OCI-M2 (cell line): Measurements from ENCODE around the gene CERCAM.

Source experiments
- DNase-seq: peaks from one replicate; lab custom pipeline; 2025; ENCODE audit not compliant: unreplicated experiment; lab: John Stamatoyannopoulos, UW

The CERCAM gene, protein sequence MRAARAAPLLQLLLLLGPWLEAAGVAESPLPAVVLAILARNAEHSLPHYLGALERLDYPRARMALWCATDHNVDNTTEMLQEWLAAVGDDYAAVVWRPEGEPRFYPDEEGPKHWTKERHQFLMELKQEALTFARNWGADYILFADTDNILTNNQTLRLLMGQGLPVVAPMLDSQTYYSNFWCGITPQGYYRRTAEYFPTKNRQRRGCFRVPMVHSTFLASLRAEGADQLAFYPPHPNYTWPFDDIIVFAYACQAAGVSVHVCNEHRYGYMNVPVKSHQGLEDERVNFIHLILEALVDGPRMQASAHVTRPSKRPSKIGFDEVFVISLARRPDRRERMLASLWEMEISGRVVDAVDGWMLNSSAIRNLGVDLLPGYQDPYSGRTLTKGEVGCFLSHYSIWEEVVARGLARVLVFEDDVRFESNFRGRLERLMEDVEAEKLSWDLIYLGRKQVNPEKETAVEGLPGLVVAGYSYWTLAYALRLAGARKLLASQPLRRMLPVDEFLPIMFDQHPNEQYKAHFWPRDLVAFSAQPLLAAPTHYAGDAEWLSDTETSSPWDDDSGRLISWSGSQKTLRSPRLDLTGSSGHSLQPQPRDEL

DNA sequence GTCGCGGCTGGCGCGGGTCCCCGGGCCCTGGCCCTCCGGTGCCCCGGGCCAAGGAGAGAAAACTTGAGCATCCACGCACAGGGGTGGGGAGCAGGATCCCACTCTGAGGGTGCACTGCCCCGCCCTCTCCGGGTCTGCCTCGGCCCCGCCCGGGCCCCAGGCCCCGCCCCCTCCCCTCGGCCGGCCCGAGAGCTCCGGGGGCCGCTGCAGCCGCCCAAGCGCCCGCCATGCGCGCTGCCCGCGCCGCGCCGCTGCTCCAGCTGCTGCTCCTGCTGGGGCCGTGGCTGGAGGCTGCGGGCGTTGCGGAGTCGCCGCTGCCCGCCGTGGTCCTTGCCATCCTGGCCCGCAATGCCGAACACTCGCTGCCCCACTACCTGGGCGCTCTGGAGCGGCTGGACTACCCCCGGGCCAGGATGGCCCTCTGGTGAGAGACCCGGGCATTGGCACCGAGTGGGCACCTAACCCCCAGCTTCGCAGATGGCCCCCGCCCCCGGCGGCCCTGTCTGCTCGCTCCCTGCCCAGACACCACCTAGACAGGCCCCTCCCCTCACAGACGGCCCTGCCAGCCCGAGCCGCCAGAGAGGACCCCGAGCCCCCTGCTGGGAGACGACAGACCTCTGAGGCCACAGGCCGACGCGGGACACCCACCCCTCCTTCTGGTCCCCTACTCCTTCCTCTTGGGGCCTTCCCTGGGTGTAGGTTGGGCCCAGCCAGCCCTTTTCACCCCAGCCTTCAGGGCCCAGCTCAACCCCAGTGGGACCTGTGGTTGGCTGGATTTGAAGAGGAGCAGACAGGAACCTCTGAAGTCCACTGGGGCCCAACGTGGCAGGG is at the start of gene CERCAM:
CERCAM (plus strand) TSS at position 207 of the 831 bp plus-strand sequence; CDS start at position 228, 21 bp downstream.
- DNase-seq = no peak

DNA sequence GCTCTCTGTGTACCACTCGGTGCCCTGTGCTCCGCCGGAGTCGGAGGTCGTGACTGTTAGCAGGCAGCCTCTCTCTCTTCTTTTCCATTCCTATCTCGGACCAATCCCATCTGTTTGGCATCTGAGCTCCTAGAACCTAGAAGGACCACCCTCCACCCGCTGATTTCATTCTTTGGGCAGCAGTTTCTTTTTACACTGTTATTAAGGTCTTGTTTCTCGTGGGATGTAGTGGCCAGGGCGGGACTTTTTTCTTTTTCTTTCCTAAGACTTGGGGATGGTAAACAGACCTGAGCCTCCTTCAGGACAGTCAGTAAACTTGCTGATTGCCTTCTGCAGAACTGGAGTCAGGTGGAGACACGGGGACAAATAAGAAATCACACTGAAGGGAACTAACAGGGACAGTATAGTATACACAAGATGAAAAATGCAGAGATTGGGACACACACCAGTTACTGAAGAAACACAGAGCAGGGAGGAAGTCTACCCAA is 49.0 kb upstream of the CERCAM start:
- no peak for DNase-seq

DNA sequence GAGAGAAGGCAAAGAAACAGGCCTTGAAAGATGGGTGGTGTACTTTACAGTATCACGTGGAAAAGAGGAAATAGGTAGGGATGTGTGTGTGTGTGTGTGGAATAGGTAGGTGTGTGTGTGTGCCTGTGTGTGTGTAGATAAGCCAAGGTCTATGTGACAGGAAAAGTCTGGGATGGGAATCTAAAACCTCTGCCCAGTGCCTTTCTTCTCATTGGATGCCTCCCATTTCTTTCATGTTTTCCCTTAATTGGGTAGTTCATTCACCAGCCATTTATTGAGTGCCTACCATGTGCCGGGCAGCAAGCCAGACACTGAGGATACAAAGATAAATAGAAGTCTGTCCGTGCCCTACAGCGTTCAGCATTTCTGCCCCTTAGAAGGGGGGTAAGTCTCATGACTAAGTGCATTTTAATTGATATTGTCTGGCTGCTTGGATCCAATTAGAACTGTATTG is 48.4 kb upstream of the CERCAM start:
- no peak for DNase-seq

DNA sequence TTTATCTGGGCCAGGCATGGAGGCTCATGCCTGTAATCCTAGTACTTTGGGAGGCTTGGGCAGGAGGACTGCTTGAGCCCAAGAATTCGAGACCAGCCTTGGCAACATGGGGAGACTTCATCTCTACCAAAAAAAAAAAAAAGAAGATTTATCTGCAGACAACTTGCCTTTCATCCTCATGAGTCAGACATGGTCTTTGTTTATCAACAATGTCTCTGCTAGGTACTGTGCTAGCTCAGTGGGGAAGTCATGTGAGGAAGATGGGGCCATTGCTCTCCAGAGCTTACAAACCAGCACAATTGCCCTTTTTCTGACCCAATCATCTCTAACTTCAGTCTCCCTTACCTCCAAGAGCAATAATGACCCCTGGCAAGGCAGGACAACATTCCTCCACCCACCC is 47.9 kb upstream of the CERCAM start:
- no peak for DNase-seq

DNA sequence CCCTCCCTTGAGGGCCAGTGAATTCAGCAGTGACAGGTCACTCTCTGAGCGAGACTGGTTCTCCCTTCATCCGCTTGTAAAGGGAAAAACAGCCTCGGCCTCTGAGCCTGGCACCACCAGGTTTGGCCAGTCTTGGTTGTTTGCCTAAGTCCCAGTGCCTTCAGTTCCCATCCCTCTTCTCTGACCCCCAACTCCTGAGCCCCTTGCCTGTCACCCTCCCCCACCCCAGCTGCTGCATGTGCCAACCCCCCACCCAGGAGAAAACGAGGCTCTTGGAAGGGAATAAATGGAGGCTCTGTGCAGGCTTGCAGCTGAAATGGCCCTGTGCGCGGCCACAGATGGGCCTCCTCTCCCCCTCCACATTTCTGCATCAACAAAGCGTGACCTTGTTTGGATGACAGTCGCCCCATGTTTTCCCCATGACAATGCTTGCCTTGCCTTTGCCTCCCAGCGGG is 46.4 kb upstream of the CERCAM start:
- DNase-seq = no peak

DNA sequence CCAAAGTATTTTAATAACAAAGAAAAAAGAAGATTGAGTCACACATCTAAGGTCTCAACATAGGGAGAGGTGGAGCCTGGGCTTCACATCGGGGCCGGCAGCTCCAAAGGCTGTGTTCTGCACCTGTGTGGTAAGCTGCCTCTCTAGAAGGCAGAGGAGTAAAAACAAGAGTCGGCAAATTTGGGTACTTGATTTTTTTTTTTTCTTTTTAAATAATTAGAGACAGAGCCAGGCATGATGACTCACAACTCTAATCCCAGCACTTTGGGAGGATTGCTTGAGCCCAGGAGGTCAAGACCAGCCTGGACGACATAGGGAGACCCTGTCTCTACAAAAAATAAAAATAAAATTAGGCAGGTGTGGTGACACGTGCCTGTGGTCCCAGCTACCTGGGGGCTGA is 44.8 kb upstream of the CERCAM start:
- no peak for DNase-seq

DNA sequence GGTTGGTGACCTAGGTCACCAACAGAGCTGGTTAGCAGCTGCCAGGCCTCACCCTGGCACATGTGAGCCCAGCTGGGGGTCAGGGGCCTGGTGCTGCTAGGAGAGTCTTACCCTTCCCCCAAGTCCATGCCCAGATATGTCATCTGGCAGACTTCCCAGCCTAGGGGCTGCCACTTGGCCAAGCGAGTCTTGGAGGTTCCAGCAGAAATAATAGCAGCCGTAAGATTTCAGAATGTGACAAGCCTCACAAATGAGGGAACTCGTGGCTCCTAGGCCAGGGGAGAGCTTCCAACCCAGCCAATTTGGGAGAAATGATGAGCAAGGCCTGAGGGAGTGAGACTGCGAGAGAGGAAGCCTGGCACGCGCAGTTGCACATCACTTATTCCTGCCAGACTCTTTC is 38.4 kb upstream of the CERCAM start:
- no peak for DNase-seq

DNA sequence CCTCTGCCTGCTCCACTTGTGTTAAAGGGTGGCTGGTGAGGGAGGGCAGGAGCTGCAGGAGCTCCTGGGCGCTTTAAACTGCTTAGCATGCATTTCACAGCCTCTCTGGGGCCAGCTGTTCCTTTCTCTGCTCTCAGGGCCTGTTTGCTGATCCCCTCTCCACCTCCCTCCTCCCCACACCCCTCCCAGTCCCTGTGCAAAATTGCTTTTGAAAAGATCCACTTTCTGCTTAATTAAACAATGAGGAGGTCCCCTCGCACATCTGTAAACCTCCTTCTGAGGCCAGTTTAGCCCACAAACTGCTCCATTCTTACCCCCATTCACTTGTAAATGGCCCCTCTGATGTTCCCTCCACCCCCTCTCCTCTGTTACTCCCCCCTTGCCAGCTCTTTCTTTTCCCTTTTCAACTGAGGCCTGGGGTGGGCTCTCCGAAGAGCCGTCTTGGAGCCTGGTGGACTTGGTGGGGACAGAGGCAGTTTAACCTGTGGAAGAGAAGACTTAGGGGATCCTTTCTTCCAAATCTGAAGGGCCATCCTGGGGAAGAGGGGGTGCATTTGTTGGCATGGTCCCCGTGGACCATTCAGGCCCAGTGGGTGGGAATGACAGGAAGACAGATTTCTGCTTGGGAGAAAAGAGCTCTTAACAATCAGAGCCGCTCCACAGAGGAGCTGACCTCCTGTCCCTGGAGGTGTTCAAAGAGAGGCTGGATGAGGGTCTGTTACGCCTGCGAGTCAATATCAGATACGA is 37.5 kb upstream of the CERCAM start:
- DNase-seq = no peak

DNA sequence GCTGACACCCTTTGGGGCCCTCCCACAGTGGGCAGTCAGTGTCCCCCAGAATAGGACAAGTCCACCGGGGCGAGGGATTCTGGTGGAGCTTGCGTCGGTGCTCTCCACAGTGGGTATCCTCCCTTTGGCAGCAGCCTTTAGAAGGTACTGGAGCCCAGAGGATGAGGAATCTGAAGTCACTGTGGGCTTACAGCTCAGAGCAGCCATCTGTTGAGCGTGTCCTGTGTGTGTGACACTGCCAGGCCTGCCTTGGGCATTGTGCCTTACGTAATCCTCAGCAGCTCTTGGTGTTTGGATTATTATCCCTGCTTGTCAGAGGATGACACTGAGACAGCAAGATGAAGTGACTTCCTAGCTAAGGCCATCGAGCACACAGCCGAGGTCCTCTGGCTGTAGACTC is 36.9 kb upstream of the CERCAM start:
- no peak for DNase-seq

DNA sequence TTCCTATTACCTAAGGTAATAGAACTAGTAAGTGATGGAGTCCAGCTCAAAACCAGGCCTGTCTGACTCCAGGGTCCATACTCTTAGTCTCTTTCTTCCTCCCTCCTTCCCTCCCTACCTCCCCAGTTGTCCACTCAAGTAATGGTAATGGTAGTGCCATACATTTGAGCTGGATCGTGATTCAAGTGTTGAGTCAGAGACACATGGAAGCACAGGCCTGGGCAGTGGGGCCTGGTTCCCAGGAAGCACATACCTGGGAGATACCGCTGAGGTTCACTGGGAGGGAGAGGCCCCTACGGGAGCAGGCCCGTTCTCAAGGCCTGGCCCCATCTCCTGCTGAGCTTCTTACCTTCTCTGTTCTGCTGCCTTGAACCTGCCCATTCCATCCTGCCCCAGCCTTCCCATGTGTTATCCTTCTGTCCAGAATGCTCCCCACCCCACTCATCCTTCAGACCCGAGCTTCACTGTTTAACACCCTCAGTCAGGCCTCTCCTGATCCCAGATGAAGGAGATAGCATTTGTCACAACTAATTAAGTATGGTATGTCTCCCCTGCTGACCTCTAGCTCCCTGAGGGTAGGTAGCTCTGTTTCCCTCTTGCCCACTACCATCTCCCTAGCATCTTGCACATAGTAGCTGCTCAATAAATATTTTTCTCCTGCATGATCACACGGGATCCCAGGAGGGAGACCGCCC is 35.7 kb upstream of the CERCAM start:
- no peak for DNase-seq

DNA sequence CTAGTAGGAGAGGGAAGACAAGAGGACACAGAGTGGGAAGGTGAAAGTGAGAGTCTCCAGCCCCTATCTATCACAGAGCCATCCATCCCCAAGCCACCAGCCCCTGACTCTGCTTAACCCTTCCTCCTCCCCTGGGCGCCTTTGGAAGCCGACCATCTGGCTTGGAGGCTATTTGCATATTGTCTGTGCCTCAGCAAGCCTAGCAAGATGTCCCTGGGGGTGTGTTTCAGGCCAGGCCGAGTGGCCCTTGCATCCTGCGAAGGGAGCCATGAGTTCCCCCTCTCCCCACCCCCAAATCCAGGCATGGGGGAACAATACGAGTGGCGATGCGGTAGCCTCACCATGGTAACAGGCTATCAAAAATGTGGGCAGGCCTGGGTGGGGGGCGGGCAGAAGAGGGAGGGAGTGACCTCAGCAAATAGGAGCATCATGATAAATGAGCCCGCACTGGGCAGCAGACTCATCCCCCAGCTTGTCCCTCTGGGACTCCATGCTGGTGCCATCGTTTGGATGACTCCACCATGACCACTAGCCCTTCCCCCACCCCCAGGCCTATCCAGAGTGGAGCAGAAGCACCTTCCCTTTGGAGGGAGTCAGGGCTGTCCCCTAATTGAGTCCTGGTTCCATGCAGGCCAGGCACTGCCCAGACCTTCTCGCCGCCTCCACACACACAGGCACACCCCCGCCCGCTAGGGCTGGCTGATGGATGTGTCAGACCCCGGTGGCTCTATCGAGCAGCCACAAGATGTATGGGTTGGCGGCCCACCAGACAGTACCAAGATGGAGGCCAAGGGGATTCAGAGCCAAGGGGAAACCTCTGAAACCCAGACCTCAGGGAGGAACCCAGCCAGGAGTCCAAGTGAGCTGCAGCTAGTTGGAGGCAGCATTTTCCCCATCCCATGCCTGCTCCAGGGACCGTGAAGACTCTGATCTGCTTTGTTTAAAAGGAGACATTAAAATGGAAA is 34.9 kb upstream of the CERCAM start:
- no peak for DNase-seq

DNA sequence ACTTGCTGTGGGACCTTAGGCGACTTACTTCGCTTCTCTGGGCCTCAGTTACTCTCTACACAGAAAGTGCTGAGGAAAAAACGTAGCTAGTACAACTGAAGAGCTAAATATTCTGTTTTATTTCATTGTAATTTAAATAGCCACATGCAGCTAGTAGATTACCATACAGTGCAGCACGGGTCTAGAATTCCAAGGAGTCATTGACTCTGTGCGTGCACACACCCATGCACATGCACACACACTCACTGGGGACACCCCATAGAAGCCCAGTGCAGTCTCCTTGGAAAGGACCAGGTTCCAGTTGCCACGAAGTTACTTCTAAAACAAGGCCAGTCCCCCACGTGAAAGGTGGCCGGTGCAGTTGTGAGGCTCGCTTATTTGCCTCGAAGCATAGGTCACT is 32.5 kb upstream of the CERCAM start:
- DNase-seq = no peak

DNA sequence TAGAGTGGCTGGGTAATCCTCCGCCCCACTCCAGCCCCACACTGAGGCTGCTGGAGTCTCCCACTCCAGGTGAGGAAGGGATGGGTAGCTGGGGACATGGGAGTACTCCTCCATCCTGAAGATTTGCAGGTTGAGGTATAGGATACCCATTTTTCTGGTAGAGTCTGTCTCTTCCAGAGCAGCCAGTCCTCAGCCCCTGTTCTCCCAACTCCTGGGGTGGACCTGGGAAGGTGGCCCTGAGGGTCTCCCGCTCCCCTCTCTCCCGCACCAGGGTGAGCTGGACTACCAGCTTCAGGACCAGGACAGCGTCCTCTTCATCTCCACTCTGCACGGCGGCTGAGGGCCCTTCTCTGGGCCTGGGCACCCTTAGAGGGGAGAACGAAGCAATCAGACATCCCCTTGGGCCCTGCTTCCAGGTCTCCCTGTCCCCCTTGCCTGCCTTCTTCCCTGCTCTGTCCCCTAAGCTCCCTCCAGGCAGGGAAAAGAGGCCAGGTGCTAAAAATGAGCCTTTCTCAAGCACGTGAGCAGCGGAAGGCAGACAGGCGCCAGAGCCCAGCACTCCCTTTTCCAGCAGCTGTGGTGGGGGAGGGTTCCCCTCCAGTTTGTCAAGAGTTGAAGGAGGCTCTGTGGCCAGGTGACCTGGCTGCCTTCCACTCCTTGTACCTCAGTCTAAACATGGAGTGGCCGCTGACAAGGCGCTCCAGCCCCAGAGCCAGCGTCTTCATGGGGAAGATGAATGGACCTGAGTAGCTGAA is 31.1 kb upstream of the CERCAM start:
- no peak for DNase-seq

DNA sequence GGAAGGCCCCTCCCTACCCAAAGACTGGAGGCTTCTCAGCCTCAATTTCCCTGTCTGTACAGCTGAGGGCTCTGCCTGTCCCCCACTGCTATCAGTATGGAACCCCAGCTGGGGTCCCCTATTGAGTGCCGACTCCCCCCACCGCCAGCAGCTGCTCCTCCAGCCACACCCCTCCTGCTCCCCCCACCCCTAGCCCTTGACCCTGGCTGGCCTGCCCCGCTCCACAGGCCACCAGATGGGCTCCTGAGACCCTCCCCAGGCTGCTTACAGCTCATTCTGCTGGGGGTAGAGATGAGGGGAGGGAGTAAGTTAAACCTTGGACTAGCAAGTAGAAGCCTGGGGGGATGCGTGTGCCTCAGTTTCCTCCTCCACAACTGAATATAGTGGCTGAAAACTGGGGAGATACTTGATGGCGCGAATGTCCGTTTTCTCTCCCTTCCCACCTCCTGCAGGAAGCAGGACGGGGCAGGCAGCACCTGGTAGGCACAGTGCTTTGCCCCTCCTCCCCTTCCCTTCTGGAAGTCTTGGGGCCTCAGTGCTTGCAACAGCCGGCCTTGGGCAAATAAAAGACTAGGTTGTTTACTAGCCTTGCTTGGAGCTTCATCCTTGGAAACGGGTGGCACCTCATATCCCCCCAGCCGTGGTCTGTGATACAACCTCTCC is 30.4 kb upstream of the CERCAM start:
- DNase-seq = no peak

DNA sequence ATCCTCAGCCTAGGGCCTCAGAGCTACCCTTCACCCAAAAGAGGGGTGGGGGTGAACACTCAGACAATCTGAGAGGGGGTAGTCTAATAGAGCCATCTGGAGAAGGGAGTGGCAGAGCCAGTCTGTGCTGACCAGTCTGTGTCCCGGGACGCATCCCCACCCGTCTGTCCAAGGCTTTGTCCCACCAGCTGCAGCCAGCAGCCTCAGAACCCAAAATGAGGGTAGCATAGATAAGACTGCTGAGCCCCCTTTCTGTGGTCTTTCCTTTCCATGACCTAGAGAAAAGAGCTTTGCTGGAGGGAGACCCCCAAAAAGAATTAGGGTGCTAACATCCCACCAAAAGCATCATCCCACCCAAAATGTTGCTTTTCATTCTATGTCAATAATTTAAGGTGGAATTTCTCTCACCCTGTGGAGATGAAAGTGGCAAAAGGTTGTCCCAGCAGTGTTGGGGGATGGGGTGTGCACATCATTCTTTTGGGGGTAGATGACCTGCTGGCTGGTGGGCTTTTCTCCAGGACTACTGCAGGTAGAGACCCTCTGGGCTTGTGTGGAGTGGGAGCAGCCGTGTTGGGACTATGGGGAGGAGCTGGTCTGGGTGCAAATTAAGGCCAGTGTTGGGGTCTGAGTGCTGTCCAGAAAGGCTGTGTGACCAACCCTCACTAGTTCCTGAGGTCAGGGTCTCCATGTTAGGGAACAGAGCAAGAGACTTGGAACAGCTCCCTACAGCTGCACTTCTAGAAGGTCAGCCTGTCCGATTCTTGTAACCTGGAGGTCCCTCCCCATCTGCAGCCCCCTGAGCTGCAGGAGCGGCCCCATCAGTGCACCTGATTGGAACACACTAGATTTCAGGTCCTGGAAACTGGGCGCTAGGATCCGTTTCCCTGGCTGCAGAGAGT is 29.6 kb upstream of the CERCAM start:
- DNase-seq = no peak

DNA sequence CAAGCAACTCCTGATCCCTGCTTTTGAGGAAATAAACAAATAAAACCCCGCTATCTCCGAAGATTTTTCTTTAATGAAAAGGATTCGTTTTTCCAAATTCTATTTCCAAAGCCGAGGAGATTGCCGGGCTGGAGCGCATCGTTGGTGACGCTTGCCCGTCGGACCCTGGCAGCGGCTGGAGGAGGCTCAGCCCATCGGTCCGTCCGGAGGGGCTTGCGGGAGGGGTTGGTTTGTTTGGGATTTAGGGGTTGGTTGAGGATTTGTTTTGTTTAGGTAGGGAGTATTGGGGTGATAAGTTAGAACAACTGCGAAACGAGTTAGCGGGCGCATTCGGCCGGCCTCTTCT is 28.7 kb upstream of the CERCAM start:
- DNase-seq = no peak
